H1 (cell line): Measurements from ENCODE around the gene RAPGEF1. TPM values are rescaled to one million over a fixed set of nuclear protein-coding genes. Genes with fewer than 3 reads are reported as not detected.

ENCODE experiments used
- CTCF ChIA-PET: fragments of 300-600 bp; sonication (Branson Sonifier 250); formaldehyde crosslinking; loops from one replicate; lab custom pipeline; 2021; ENCODE audit not compliant: partially characterized antibody; lab: Charles Lee
- POLR2A ChIA-PET: fragments of 300-600 bp; sonication (Branson Sonifier 250); formaldehyde crosslinking; loops from one replicate; lab custom pipeline; 2021; ENCODE audit warnings: inconsistent platforms; ENCODE audit not compliant: partially characterized antibody; lab: Charles Lee
- DNase-seq, 2 experiments: peaks; one replicate each; pipeline versions ENCODE4 v3.0.0 to v3.0.0-alpha.2; 2010 to 2022; ENCODE audit warnings: low spot score in 2 of 2, low read depth in 1 of 2, mixed read lengths in 1 of 2
- FAIRE-seq: peaks from 2 replicates; lab custom pipeline; 2011; peaks lifted over from hg19 to GRCh38; lab: Jason Lieb, UNC
- H2AFZ ChIP-seq: 2 replicates; pipeline ENCODE4 v1.8.1; 2012; ENCODE audit warnings: low read length, inconsistent platforms
- H2AK5ac ChIP-seq: 2 replicates; pipeline ENCODE4 v1.6.1; 2013; ENCODE audit warnings: low read depth, low read length
- H2BK120ac ChIP-seq: replicated peaks from 2 replicates; pipeline ENCODE3; 2013; ENCODE audit warnings: low read depth, low read length, inconsistent platforms
- H2BK12ac ChIP-seq: 2 replicates; pipeline ENCODE4 v1.6.1; 2013; ENCODE audit warnings: low read depth, low read length
- H2BK15ac ChIP-seq: 2 replicates; pipeline ENCODE4 v1.6.1; 2013; ENCODE audit warnings: low read length
- H2BK20ac ChIP-seq: 2 replicates; pipeline ENCODE4 v1.6.1; 2013; ENCODE audit warnings: low read length
- H2BK5ac ChIP-seq: 2 replicates; pipeline ENCODE4 v1.6.1; 2013; ENCODE audit warnings: low read depth, low read length
- H3K14ac ChIP-seq: 2 replicates; pipeline ENCODE4 v1.6.1; 2013; ENCODE audit warnings: inconsistent platforms; ENCODE audit not compliant: insufficient read length
- H3K18ac ChIP-seq: 2 replicates; pipeline ENCODE4 v1.6.1; 2013; ENCODE audit warnings: low read length; ENCODE audit errors: extremely low read depth
- H3K23ac ChIP-seq: 2 replicates; pipeline ENCODE4 v1.6.1; 2013; ENCODE audit warnings: inconsistent platforms; ENCODE audit not compliant: insufficient read length
- H3K23me2 ChIP-seq: 2 replicates; pipeline ENCODE4 v1.6.1; 2013; ENCODE audit warnings: low read depth, low read length
- H3K27ac ChIP-seq: 2 replicates; pipeline ENCODE4 v1.6.1; 2011; ENCODE audit warnings: low read depth, low read length, inconsistent platforms
- H3K27me3 ChIP-seq, 4 experiments: replicated peaks in 1 of 4; 1 replicate in 1 of 4; 2 replicates in 3 of 4; pipeline versions ENCODE4 v1.6.1 to v1.8.1; 2011 to 2013; ENCODE audit warnings: low read length in 3 of 4, mild to moderate bottlenecking in 3 of 4, inconsistent platforms in 2 of 4, mixed read lengths in 2 of 4, moderate library complexity in 1 of 4; ENCODE audit not compliant: control insufficient read depth in 3 of 4, insufficient read depth in 3 of 4; ENCODE audit errors: extremely low read depth in 1 of 4
- H3K36me3 ChIP-seq, 4 experiments: 2 replicates each; pipeline versions ENCODE4 v1.6.1 to v1.8.1; 2011 to 2013; ENCODE audit warnings: mild to moderate bottlenecking in 4 of 4, low read length in 3 of 4, moderate library complexity in 2 of 4, control low read depth in 1 of 4, inconsistent platforms in 1 of 4; ENCODE audit not compliant: insufficient read depth in 4 of 4, control insufficient read depth in 2 of 4
- H3K4ac ChIP-seq: replicated peaks from 2 replicates; pipeline ENCODE3; 2013; ENCODE audit warnings: low read length, low read depth, mixed read lengths, inconsistent platforms; ENCODE audit not compliant: insufficient read length
- H3K4me1 ChIP-seq, 4 experiments: replicated peaks in 1 of 4; 1 replicate in 1 of 4; 2 replicates in 3 of 4; pipeline versions ENCODE4 v1.6.1 to v1.8.1; 2011 to 2013; ENCODE audit warnings: low read length in 3 of 4, inconsistent platforms in 2 of 4, mixed read lengths in 1 of 4; ENCODE audit not compliant: insufficient read depth in 4 of 4, control insufficient read depth in 3 of 4
- H3K4me2 ChIP-seq, 2 experiments: 2 replicates each; pipeline versions ENCODE4 v1.6.1 to v1.8.1; 2011 to 2013; ENCODE audit warnings: low read depth in 2 of 2, low read length in 2 of 2, control low read depth in 1 of 2, inconsistent platforms in 1 of 2, mild to moderate bottlenecking in 1 of 2; ENCODE audit not compliant: insufficient read depth in 1 of 2
- H3K4me3 ChIP-seq, 4 experiments: fragments of 200-600, 300-600 bp in 1 of 4; sonication (generic), shearing (Covaris generic), sonication (Bioruptor Twin) in 1 of 4; 2 replicates each; pipeline versions ENCODE4 v1.5.1 to v1.8.1; 2011 to 2016; ENCODE audit warnings: low read length in 4 of 4, low read depth in 3 of 4, control low read depth in 2 of 4, inconsistent platforms in 2 of 4, mild to moderate bottlenecking in 2 of 4, mixed read lengths in 1 of 4, moderate library complexity in 1 of 4; ENCODE audit not compliant: insufficient read depth in 2 of 4; ENCODE audit errors: extremely low read depth in 1 of 4
- H3K56ac ChIP-seq: replicated peaks from 2 replicates; pipeline ENCODE3; 2013; ENCODE audit warnings: low read depth, mild to moderate bottlenecking, mixed read lengths, low read length, inconsistent platforms; ENCODE audit not compliant: insufficient read length
- H3K79me1 ChIP-seq: 2 replicates; pipeline ENCODE4 v1.6.1; 2013; ENCODE audit warnings: low read depth, low read length, control low read depth
- H3K79me2 ChIP-seq, 2 experiments: 2 replicates each; pipeline versions ENCODE4 v1.6.1 to v1.8.1; 2012 to 2013; ENCODE audit warnings: low read length in 2 of 2, mild to moderate bottlenecking in 2 of 2, inconsistent platforms in 1 of 2; ENCODE audit not compliant: insufficient read depth in 2 of 2, control insufficient read depth in 1 of 2
- H3K9ac ChIP-seq, 4 experiments: replicated peaks in 1 of 4; 1 replicate in 1 of 4; 2 replicates in 3 of 4; pipeline versions ENCODE4 v1.6.1 to v1.8.1; 2011 to 2013; ENCODE audit warnings: low read depth in 3 of 4, low read length in 3 of 4, control low read depth in 2 of 4, mild to moderate bottlenecking in 2 of 4, moderate library complexity in 2 of 4, inconsistent platforms in 1 of 4; ENCODE audit errors: extremely low read depth in 1 of 4
- H3K9me3 ChIP-seq, 2 experiments: 2 replicates each; pipeline versions ENCODE4 v1.6.1 to v1.8.1; 2012 to 2013; ENCODE audit warnings: mild to moderate bottlenecking in 2 of 2, moderate library complexity in 2 of 2, control low read depth in 1 of 2, inconsistent platforms in 1 of 2, low read depth in 1 of 2, low read length in 1 of 2, mixed read lengths in 1 of 2; ENCODE audit not compliant: insufficient read depth in 2 of 2
- H4K20me1 ChIP-seq, 2 experiments: replicated peaks in 1 of 2; 2 replicates each; pipeline versions ENCODE3 to v1.8.1; 2011 to 2013; ENCODE audit warnings: inconsistent platforms in 2 of 2, low read length in 2 of 2, mild to moderate bottlenecking in 1 of 2; ENCODE audit not compliant: insufficient read depth in 2 of 2, control insufficient read depth in 1 of 2
- H4K5ac ChIP-seq: 2 replicates; pipeline ENCODE4 v1.6.1; 2013; ENCODE audit warnings: low read length, low read depth, mixed read lengths, inconsistent platforms; ENCODE audit not compliant: insufficient read length
- H4K8ac ChIP-seq: 2 replicates; pipeline ENCODE4 v1.8.0; 2013; ENCODE audit warnings: mild to moderate bottlenecking, moderate library complexity, low read length, inconsistent platforms; ENCODE audit not compliant: insufficient read depth; ENCODE audit errors: extremely low read depth
- H4K91ac ChIP-seq: replicated peaks from 2 replicates; pipeline ENCODE3; 2013; ENCODE audit warnings: low read length, mixed read lengths, inconsistent platforms; ENCODE audit not compliant: insufficient read length
- JUN ChIP-seq: IDR thresholded peaks from 2 replicates; pipeline ENCODE4 v1.6.1; 2011; ENCODE audit warnings: low read depth, mild to moderate bottlenecking, improper control_type of control experiment, low read length
- KDM4A ChIP-seq: IDR thresholded peaks from one replicate; pipeline ENCODE4 v1.7.1; 2012; ENCODE audit warnings: low read depth, mild to moderate bottlenecking, moderate library complexity, low read length, inconsistent platforms; ENCODE audit not compliant: severe bottlenecking
- MAX ChIP-seq: IDR thresholded peaks from 2 replicates; pipeline ENCODE4 v1.6.1; 2012; ENCODE audit warnings: inconsistent platforms
- NANOG ChIP-seq: IDR thresholded peaks from 2 replicates; pipeline ENCODE4 v1.6.1; 2011; ENCODE audit warnings: low read length, low read depth, mild to moderate bottlenecking, inconsistent platforms; ENCODE audit not compliant: insufficient read depth, poor library complexity, severe bottlenecking
- POLR2A ChIP-seq, 2 experiments: IDR thresholded peaks; 1 replicate in 1 of 2; 2 replicates in 1 of 2; pipeline ENCODE4 v1.6.1; 2011; ENCODE audit warnings: low read depth in 2 of 2, low read length in 2 of 2, mild to moderate bottlenecking in 2 of 2; ENCODE audit errors: control extremely low read depth in 1 of 2
- POLR2AphosphoS5 ChIP-seq: IDR thresholded peaks from 2 replicates; pipeline ENCODE4 v1.6.1; 2011; ENCODE audit warnings: low read depth, low read length
- RNF2 ChIP-seq: fragments of 200-900, 300-1000 bp; sonication (generic); IDR thresholded peaks from 2 replicates; pipeline ENCODE4 v1.7.1; 2016; ENCODE audit warnings: borderline replicate concordance, low read depth, mild to moderate bottlenecking, antibody characterized with exemption, low read length; ENCODE audit not compliant: poor library complexity, severe bottlenecking; ENCODE audit errors: missing control alignments
- RXRA ChIP-seq: IDR thresholded peaks from 2 replicates; pipeline ENCODE4 v1.6.1; 2011; ENCODE audit warnings: low read depth, mild to moderate bottlenecking, low read length, moderate library complexity; ENCODE audit not compliant: insufficient read depth
- SIRT6 ChIP-seq: IDR thresholded peaks from one replicate; pipeline ENCODE4 v1.7.1; 2012; ENCODE audit warnings: low read length, inconsistent platforms
- SIX5 ChIP-seq: IDR thresholded peaks from 2 replicates; pipeline ENCODE4 v1.6.1; 2011; ENCODE audit warnings: mild to moderate bottlenecking, low read depth, low read length
- TEAD4 ChIP-seq: IDR thresholded peaks from 2 replicates; pipeline ENCODE4 v1.6.1; 2012; ENCODE audit warnings: low read depth, low read length, inconsistent platforms, mixed read lengths
- WGBS, 2 experiments: shearing (Covaris generic) in 1 of 2; methylation state at CpG; one replicate each; pipeline versions ENCODE4 v1.1.6 to v1.1.7; 2013 to 2015; ENCODE audit warnings: low lambda C conversion rate in 2 of 2, mixed read lengths in 2 of 2, inconsistent platforms in 1 of 2, low coverage in 1 of 2, missing lambda C conversion rate in 1 of 2; ENCODE audit not compliant: insufficient replicate concordance in 2 of 2, insufficient coverage in 1 of 2, insufficient read length in 1 of 2; ENCODE audit errors: extremely low coverage in 1 of 2, missing lambda C conversion rate in 1 of 2; 5-methylcytosine and 5-hydroxymethylcytosine counted together
- polyA plus RNA-seq, 7 experiments: library from polyadenylated mRNA; depleted of rRNA in 3 of 7; stranded (reverse) in 5 of 7; unstranded in 2 of 7; fragments of >200 nt in 5 of 7; fragments of 200-250 nt in 2 of 7; gene quantifications; 1 replicate in 5 of 7; 2 replicates in 1 of 7; 4 replicates in 1 of 7; pipeline versions ENCODE4 v1.2.1 to v1.2.3, GENCODE V29; 2011 to 2013; ENCODE audit warnings: missing spikeins in 2 of 7, mixed read lengths in 2 of 7
- total RNA-seq: library from RNA; stranded (reverse); fragmentation: NEBNext Ultra II Directional; extraction: Animal tissue kit (Norgen Biotek cat#: 25700); gene quantifications from 2 replicates; pipeline ENCODE4 v1.2.1, GENCODE V29; 2021

The RAPGEF1 gene
- total and polyA plus RNA-seq, 2 of the 8 experiments (the other 6 are each of a cell fraction or from before 2014, with no cell fraction given): 29.7 to 78.9 TPM

DNA sequence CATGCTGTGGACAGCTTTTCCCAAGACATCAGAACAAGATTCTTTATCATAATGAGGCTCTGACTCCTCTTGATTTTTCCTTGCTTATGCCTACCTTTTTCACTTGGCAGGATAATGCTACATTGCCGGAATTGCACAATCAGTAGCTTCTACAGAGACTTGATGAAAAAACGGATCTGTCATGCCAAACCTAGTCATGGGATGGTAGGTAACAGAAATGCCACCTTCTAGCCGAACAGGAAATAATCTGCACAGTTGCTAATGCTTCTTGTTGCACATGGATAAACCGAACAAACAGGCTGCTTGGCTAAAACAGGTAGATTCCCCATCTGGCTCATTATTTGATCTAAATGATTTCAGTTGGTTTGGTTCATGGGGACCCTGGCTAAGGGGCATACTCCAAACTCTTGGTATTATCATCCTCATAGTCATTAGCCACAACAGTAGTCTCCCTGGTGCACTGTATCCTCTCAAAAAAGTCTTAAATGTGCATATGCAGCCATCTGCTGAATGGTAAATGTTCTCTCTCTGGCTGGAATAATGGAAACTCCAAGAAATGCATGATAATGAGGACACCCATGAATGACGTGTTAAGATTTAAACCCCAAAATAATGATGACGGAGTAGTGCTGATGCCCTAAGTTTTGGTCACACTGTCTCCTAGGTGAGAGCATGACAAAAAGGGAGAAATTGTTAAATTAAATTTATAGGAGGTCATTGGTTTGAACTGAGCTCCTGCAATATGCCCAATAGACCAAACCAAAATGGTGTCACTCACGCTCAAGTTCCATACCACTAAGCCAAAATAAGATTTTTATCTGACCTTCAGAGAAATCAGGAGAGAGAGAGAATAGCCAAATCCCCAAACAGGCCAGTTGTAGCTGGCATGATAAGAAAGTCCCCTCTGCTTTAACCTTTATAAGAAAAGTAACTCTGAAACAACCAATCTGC is 47.0 kb downstream of the RAPGEF1 start:
- peaks cover 3 to 63% of the 10 kb centered on the region in 2 experiments; a peak in 3 of 4 replicates for H3K79me2 ChIP-seq
- TF ChIP-seq TEAD4: no peak
- TF ChIP-seq MAX: no peak
- no peak for TF ChIP-seq POLR2AphosphoS5
- TF ChIP-seq JUN: no peak
- TF ChIP-seq NANOG: no peak
- no peak for TF ChIP-seq KDM4A
- no peak for TF ChIP-seq SIRT6
- TF ChIP-seq POLR2A (IDR thresholded peaks at IDR 0.05; ENCODE audit: control extremely low read depth in 1 of 2, low read depth in 2 of 2, low read length in 2 of 2): no peak
- no peak for TF ChIP-seq RXRA
- TF ChIP-seq SIX5: no peak
- TF ChIP-seq RNF2: no peak

More for the DNA sequence above, 47.0 kb downstream of the RAPGEF1 start:
- FAIRE-seq: no peak
- CTCF ChIA-PET: interaction anchor here (0.6 to 1.0 kb wide), 2 partner anchors 21 to 137 kb away, joined by 3 read pairs; no protein-coding TSS in a partner anchor
- Histone ChIP-seq H3K4me3 (no peak overlapping the region), H3K27ac (no peak overlapping the region), H2BK20ac (no peak overlapping the region), H4K20me1 (peaks cover 0 to 4% of the 10 kb centered on the region in 2 experiments), H4K8ac (no peak overlapping the region), H4K91ac (no peak overlapping the region), H2BK5ac (no peak overlapping the region), H4K5ac (no peak overlapping the region), H3K79me1 (peaks cover 3% of the 10 kb centered on the region), H3K4me2 (no peak overlapping the region), H2AK5ac (no peak overlapping the region), H3K56ac (no peak overlapping the region), H3K23me2 (no peaks in the 10 kb centered on the region), H3K18ac (no peak overlapping the region), H2BK120ac (no peak overlapping the region), H3K23ac (no peak overlapping the region), H3K14ac (no peak overlapping the region), H2BK15ac (no peak overlapping the region), H3K9me3 (no peaks in the 10 kb centered on the region), H2AFZ (no peak overlapping the region), H3K4ac (no peak overlapping the region), H3K9ac (no peak overlapping the region), H3K4me1 (peaks cover 11 to 27% (median 24%) of the 10 kb centered on the region in 4 experiments), H2BK12ac (0 out of 2 replicates have a peak overlapping the region, but pooled peaks have one; percentile 28), H3K36me3 (no peaks in the 10 kb centered on the region), H3K27me3 (no peaks in the 10 kb centered on the region)
- no peak for DNase-seq
- POLR2A ChIA-PET: interaction anchor here (1.1 to 1.8 kb wide), 3 partner anchors 11 to 17 kb away, joined by 3 to 5 read pairs (median 4); no protein-coding TSS in a partner anchor
- WGBS, 2 experiments: 89% methylated on average over 7 of the region's 7 CpGs; no CpG with 5 or more reads in 1 of the 2 experiments
